GM21447 (cell line): ENCODE data around the gene CCDC47.

Source experiments
- ATAC-seq: cut with Tn5 transposase; IDR thresholded peaks from one replicate; pipeline ENCODE4 v1.9.1; 2021; ENCODE audit not compliant: unreplicated experiment

The CCDC47 gene

DNA sequence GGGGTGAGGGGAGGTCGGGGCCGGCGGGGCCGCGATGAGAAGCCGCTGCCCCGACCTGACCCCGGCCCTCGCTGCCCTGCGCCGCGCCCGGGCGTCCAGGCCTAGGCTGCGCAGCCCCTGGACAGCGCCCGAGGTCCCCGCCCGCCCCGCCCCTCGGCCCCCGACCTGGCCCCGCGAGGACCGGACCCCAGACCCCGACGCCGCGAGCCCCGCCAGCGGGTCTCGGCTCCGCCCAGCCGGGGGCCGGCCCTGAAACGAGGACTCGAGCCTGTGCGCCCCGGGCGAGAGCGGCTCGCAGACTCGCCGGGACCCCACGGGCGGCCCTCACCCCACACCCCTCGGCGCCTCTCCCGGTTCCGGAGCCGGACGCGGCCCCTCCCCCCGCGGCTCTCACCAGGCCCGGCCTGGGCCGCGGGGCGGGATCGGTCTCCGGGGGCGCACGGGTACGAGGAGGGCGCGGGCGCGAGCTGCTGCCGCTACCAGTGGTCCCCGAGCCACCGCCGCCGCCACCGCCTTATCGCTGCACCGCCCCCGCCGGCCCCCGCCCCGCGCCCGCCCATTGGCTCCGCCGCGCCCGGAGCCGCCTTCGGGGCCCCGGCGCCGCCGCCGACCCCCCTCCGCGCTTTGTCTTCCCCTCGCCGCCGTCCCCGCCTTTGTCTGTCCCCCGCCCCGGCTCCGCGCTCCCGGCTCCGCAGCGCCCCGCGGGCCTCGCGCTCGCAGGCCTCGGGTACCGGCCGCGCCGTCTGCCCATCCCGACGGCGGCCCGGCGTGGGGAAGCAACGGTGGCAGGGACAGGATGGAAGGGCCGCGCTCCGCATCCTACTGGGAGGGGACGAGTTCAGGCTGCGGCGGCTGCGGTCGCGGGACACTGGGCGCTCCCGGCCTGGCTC lies 73.5 kb downstream of the CCDC47 start, which contains the start of gene LIMD2:
Gene LIMD2 (minus strand): TSS at position 488 of the 890 bp plus-strand sequence. CDS start 827 bp downstream, outside the sequence.
- ATAC-seq, result peak; percentile 5

DNA sequence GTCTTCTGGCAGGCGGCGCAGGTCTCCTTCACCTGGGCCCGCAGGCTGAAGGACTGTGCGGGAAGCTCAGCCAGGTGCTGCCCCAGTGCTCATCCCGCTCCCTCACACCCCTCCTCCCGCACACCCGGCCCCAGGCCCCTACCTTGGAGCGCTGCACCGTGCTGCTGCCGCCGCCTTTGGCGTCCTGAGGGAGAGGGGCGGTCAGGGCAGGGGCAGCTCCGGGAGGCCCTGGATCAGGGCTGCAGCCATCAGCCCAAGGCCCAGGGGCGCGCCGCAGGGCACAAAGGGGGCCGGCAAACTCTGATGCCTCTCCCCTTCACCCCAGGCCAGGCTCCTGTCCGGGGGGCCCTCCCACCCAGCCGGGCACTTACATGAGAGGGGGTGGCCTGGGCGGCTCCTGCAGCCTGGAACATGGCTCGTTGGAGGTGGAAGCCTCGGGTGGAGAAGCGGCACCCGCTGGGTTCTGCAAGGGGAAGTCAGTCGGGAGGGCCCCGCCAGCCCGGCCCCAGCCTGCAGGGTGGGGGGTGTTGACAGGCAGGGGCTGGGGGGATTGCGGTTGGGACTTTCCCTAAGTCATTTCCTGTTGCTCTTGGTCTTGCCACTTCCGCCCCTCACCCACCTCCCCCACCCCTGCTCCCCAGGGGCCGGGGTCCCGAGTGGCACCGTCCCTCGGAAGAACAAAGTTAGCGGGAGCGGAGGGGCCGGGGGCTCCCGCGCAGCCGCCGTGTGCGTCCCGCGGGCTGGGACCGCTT lies 74.3 kb downstream of the CCDC47 start:
- peak; percentile 22 for ATAC-seq

DNA sequence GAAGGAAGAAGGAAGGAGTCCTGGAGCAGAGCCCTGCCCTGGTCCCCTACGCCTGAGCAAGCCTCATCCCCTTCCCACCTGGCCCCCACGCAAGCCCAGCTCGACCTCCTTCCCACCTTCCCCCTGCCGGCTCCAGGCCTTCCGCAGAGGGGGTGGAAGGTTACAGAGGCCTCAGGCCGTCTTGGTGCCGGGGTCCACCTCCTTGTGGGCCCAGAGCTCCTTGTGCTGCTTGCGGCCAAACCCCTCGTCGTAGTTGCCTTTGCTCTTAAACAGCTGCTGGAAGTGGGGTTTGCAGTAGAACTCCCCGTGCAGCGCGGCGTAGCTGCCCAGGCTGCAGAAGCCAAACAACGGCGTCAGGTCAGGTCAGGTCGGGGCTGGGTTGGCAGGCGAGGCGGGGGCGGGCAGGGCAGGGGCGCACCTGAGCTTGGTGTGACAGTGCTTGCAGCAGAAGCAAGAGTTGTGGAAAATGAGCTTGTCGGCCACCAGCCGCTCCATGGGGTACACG lies 75.0 kb downstream of the CCDC47 start:
- no peak for ATAC-seq

DNA sequence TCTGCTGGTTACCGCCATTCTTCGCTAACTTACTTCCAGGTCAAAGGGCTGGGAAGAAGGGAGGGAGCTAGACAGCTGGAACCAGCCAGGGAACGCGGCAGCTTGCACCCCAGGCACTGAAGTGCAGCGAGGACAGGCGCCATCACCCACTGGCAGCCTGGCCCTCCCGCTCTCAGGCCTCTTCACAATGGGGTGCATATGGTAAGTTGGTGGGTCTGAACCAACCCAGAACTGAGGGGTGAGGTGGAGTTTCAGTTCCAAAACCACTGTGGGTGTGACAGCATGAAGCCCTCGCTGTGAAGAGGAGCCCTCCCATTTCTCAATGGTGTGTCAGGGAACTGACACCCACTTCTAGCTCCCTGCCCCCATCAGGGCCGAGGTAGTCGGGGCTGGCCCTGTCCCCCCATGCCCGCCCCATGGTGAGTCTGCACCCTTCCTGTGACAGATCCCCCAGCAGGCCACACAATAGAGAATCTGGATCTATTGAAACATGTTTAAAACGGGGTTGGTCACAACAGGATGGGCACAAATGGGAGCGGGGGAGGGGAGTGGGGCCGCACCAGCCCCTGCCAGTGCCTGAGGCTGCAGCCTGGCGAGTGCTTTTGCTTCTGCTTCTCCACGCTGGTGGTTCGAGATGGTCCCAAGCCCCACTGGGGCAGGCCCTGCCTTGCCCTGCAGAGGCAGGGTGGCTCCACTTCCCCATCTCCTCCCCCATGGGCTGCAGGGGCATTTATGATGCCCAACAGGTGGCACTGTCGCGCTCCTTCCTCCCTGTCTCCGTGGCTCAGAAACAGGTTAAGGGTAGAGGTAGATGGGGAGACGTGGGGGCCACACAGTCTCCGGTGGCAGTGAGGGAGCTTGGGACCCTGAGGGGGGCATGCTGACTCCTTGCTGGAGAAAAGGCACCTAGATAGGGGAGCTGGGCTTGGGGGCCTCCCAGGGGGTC lies 75.8 kb downstream of the CCDC47 start:
- ATAC-seq, result peak; percentile 23

DNA sequence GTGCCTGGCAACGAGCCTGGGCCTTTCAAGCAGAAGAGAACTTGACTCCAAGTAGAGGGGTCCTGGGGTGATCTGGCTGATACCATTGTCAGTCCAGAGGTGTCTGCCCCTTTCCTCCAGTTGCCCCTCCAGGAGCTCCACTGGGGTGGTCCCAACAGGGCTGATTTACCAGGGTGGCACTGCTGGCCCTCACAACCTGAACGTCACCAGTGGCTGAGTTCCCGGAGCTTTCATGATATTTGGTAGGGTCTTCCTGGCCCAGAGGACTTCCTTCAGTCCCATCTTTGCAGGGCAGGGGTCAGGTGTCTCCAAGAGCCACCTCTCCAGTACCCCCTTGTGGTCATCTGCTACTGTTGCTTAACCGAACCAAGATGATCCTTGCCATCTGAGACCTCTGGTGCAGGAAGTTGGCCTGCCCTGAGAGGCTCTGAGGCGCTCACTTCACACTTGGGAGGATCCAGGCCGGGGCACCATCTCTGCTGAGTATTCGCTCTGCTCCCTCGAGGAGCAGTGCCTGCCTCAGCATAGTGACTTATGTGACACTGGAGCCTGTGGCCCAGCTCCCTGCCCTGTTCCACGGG lies 76.9 kb downstream of the CCDC47 start:
- no peak for ATAC-seq

DNA sequence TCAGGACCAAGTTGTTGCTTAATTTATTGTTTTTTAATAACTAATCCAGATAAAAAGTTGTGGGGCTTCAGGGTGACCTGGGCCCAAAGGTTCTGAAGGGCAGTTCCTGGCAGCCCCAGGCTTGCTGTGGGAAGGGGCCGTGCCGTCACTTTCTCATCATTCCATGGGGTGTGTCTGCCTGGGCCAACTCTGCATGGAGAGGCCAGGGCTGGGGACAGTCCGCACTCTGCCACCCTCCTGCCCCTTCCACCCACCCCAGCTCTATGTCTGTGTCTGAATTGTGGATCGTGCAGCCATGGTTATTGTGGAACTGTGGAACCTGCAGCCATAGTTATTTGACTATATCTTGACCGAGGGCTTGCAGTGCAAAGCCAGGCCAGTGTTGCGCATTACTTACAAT lies 77.5 kb downstream of the CCDC47 start:
- no peak for ATAC-seq
